Fibroblast of the aortic adventitia (primary cell): ENCODE measurements around the gene KLHL35. TPM values are rescaled to one million over a fixed set of nuclear protein-coding genes. Genes with fewer than 3 reads are reported as not detected.

Source experiments
- DNase-seq: peaks from one replicate; pipeline ENCODE4 v3.0.0-alpha.2; 2010; ENCODE audit warnings: low read depth
- H3K4me3 ChIP-seq: 2 replicates; pipeline ENCODE4 v1.5.1; 2011; ENCODE audit warnings: low read depth, mild to moderate bottlenecking, control low read depth, low read length, moderate library complexity
- CTCF ChIP-seq: IDR thresholded peaks from 2 replicates; pipeline ENCODE4 v1.5.1; 2011; ENCODE audit warnings: mild to moderate bottlenecking, low read length, control low read depth, inconsistent platforms; ENCODE audit not compliant: insufficient read depth
- total RNA-seq: library from RNA; depleted of rRNA; stranded (reverse); fragments of >200 nt; gene quantifications from 2 replicates; pipeline ENCODE4 v1.2.3, GENCODE V29; 2012; ENCODE audit warnings: low replicate concordance

Gene KLHL35
- total RNA-seq, 1 donor: 3.0 TPM

GRCh38 chr11:75472081-75472732, 39.2 kb upstream of the KLHL35 start:
- TF ChIP-seq CTCF: no peak
- DNase-seq: no peak
- no peak overlapping the region for H3K4me3 ChIP-seq

GRCh38 chr11:75471176-75471973, 38.4 kb upstream of the KLHL35 start:
- DNase-seq: no peak
- TF ChIP-seq CTCF: no peak
- no peak overlapping the region for H3K4me3 ChIP-seq

- no peak overlapping the region for H3K4me3 ChIP-seq
- TF ChIP-seq CTCF: no peak
- no peak for DNase-seq
These were observed 37.6 kb upstream of the KLHL35 start for GRCh38 chr11:75470476-75471080.

GRCh38 chr11:75469785-75470405, 36.9 kb upstream of the KLHL35 start:
- no peak for DNase-seq
- H3K4me3 ChIP-seq: no peak overlapping the region
- TF ChIP-seq CTCF: no peak

- peak; percentile 86 for DNase-seq
- TF ChIP-seq CTCF: no peak
- H3K4me3 ChIP-seq: no peak overlapping the region
These were observed 35.7 kb upstream of the KLHL35 start for GRCh38 chr11:75468534-75469340.

GRCh38 chr11:75467881-75468280, 34.9 kb upstream of the KLHL35 start:
- no peak for DNase-seq
- H3K4me3 ChIP-seq: no peak overlapping the region
- TF ChIP-seq CTCF: no peak
